Activated CD4-positive, CD25-positive, alpha-beta regulatory T cell treated with anti-CD3 and anti-CD28 coated beads, Interleukin-2, amount 50 U/mL, for 72 hours (primary cell): ENCODE data around the gene C1QTNF5.

Experiments used
- DNase-seq: peaks from one replicate; pipeline ENCODE4 v3.0.0; 2021

The C1QTNF5 gene

GRCh38 chr11:119335655-119336543, 4.8 kb downstream of the C1QTNF5 start:
- DNase-seq, result peak; percentile 27

- DNase-seq, result peak; percentile 29
Measured at GRCh38 chr11:119335091-119335654, 5.5 kb downstream of the C1QTNF5 start.

GRCh38 chr11:119334174-119334930, 6.3 kb downstream of the C1QTNF5 start, which contains the start of gene RNF26:
TSS of gene RNF26 (plus strand) at chr11:119334527. CDS start at chr11:119335123, 596 bp downstream.
- DNase-seq, result peak; percentile 90

GRCh38 chr11:119332111-119332765, 8.4 kb downstream of the C1QTNF5 start:
- no peak for DNase-seq

GRCh38 chr11:119330237-119330636, 10.4 kb downstream of the C1QTNF5 start:
- no peak for DNase-seq

- no peak for DNase-seq
Measured at GRCh38 chr11:119329320-119329719, 11.4 kb downstream of the C1QTNF5 start.

- no peak for DNase-seq
Measured at GRCh38 chr11:119324189-119324588, 16.5 kb downstream of the C1QTNF5 start.

GRCh38 chr11:119323532-119324033, 17.1 kb downstream of the C1QTNF5 start:
- peak; percentile 83 for DNase-seq

GRCh38 chr11:119322921-119323531, 17.7 kb downstream of the C1QTNF5 start:
- DNase-seq, result no peak

GRCh38 chr11:119322360-119322739, 18.3 kb downstream of the C1QTNF5 start:
- no peak for DNase-seq

- peak; percentile 67 for DNase-seq
Measured at GRCh38 chr11:119320776-119321524, 19.7 kb downstream of the C1QTNF5 start.

- no peak for DNase-seq
Measured at GRCh38 chr11:119320240-119320775, 20.4 kb downstream of the C1QTNF5 start.

GRCh38 chr11:119319700-119320239, 20.9 kb downstream of the C1QTNF5 start:
- DNase-seq, result no peak

- no peak for DNase-seq
Measured at GRCh38 chr11:119319136-119319699, 21.5 kb downstream of the C1QTNF5 start.

- DNase-seq, result no peak
Measured at GRCh38 chr11:119318240-119319135, 22.2 kb downstream of the C1QTNF5 start.

- no peak for DNase-seq
Measured at GRCh38 chr11:119317592-119318239, 23.0 kb downstream of the C1QTNF5 start.

GRCh38 chr11:119316729-119317591, 23.7 kb downstream of the C1QTNF5 start, which contains the start of gene MCAM:
TSS of gene MCAM (minus strand) at chr11:119317130. CDS start at chr11:119317101, 29 bp downstream.
- no peak for DNase-seq
